Parathyroid adenoma (tissue), 2 donors: ENCODE measurements around the gene RABL6.
"Not testable (repeated sequence)": the region's sequence is repeated elsewhere in the genome, so short reads cannot be mapped to it uniquely, and the experiment has no call there.

ENCODE experiments used
- H2AFZ ChIP-seq: fragments of 300-600 bp; sonication (generic); one replicate; pipeline ENCODE4 v1.7.0; 2017; ENCODE audit warnings: antibody characterized with exemption, mild to moderate bottlenecking
- H3K27ac ChIP-seq: fragments of 300-600 bp; sonication (generic); one replicate; pipeline ENCODE4 v1.7.0; 2017
- H3K27me3 ChIP-seq: fragments of 300-600 bp; sonication (generic); one replicate; pipeline ENCODE4 v1.7.0; 2017; ENCODE audit warnings: low read length; ENCODE audit not compliant: control insufficient read depth, insufficient read depth
- H3K36me3 ChIP-seq: fragments of 300-600 bp; sonication (generic); one replicate; pipeline ENCODE4 v1.7.0; 2017; ENCODE audit warnings: low read length; ENCODE audit not compliant: control insufficient read depth, insufficient read depth
- H3K4me1 ChIP-seq: fragments of 300-600 bp; sonication (generic); one replicate; pipeline ENCODE4 v1.7.0; 2017; ENCODE audit warnings: control low read depth
- H3K4me2 ChIP-seq: fragments of 300-600 bp; sonication (generic); one replicate; pipeline ENCODE4 v1.7.0; 2017; ENCODE audit warnings: low read length
- H3K4me3 ChIP-seq: fragments of 300-600 bp; sonication (generic); one replicate; pipeline ENCODE4 v1.7.0; 2017; ENCODE audit warnings: low read depth, low read length
- H3K79me2 ChIP-seq: fragments of 300-600 bp; sonication (generic); one replicate; pipeline ENCODE4 v1.7.0; 2017; ENCODE audit warnings: control low read depth
- H3K9ac ChIP-seq: fragments of 300-600 bp; sonication (generic); one replicate; pipeline ENCODE4 v1.7.0; 2017; ENCODE audit warnings: mild to moderate bottlenecking
- H3K9me3 ChIP-seq: fragments of 300-600 bp; sonication (generic); one replicate; pipeline ENCODE4 v1.7.0; 2017; ENCODE audit warnings: low read length; ENCODE audit not compliant: control insufficient read depth
- TF ChIP-seq, protein P1 (sequence below): fragments of 300-600 bp; sonication (generic); IDR thresholded peaks from one replicate; pipeline ENCODE4 v1.7.0; 2017; ENCODE audit warnings: antibody characterized with exemption, mild to moderate bottlenecking
- donor health status: primary hyperparathyroidism.

Gene RABL6

DNA sequence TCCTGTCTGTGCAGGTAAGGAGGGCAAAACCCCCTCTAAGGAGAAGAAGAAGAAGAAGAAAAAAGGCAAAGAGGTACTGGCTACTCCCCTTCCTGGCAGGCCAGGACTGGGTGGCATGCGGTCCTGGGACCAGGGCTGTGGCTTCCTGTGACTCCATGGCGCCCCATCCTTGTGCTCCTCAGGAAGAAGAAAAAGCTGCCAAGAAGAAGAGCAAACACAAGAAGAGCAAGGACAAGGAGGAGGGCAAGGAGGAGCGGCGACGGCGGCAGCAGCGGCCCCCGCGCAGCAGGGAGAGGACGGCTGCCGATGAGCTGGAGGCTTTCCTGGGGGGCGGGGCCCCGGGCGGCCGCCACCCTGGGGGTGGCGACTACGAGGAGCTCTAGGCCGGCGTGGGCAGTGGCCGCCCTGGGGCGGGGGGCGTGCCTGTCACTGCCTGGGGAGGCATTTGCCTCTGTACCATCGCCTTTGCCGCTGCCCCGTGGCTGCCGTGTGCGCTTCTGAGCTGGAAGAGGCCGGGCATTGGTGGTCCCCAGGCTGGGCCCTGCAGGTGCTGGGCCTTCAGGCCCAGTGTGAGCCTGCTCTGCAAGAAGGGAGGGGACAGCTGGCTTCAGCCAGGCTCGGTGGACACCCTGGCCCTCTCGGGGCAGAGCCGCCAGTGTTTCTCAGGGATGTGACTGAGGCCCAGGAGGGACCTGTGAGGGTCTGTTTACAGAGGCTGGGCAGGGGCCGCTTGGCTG, 32.6 kb downstream of the RABL6 start:
- no peaks in the 10 kb centered on the region for H3K27me3 ChIP-seq
- no peak overlapping the region for H3K4me2 ChIP-seq
- no peak overlapping the region for H3K27ac ChIP-seq
- TF ChIP-seq, protein P1, sequence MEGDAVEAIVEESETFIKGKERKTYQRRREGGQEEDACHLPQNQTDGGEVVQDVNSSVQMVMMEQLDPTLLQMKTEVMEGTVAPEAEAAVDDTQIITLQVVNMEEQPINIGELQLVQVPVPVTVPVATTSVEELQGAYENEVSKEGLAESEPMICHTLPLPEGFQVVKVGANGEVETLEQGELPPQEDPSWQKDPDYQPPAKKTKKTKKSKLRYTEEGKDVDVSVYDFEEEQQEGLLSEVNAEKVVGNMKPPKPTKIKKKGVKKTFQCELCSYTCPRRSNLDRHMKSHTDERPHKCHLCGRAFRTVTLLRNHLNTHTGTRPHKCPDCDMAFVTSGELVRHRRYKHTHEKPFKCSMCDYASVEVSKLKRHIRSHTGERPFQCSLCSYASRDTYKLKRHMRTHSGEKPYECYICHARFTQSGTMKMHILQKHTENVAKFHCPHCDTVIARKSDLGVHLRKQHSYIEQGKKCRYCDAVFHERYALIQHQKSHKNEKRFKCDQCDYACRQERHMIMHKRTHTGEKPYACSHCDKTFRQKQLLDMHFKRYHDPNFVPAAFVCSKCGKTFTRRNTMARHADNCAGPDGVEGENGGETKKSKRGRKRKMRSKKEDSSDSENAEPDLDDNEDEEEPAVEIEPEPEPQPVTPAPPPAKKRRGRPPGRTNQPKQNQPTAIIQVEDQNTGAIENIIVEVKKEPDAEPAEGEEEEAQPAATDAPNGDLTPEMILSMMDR = no peak
- H3K9ac ChIP-seq = no peak overlapping the region
- H2AFZ ChIP-seq = no peak overlapping the region
- peaks cover 2% of the 10 kb centered on the region for H3K4me1 ChIP-seq
- no peaks in the 10 kb centered on the region for H3K36me3 ChIP-seq
- H3K4me3 ChIP-seq = no peak overlapping the region
- H3K79me2 ChIP-seq = no peaks in the 10 kb centered on the region
- H3K9me3 ChIP-seq = no peaks in the 10 kb centered on the region

GRCh38 chr9:136840877-136841645, 33.3 kb downstream of the RABL6 start:
- Histone ChIP-seq H3K27ac (no peak overlapping the region), H3K4me1 (peaks cover 2% of the 10 kb centered on the region), H3K9ac (no peak overlapping the region), H3K36me3 (no peaks in the 10 kb centered on the region), H3K27me3 (no peaks in the 10 kb centered on the region), H3K4me2 (peak overlapping the region; percentile 10), H3K4me3 (no peak overlapping the region), H2AFZ (no peak overlapping the region), H3K79me2 (no peaks in the 10 kb centered on the region), H3K9me3 (no peaks in the 10 kb centered on the region)
- TF ChIP-seq, protein P1 = no peak

- H3K4me2 ChIP-seq = peak overlapping the region; percentile 74
- H3K9ac ChIP-seq, H3K36me3 ChIP-seq, H3K79me2 ChIP-seq, H3K9me3 ChIP-seq, H3K27ac ChIP-seq, H3K4me1 ChIP-seq, H2AFZ ChIP-seq, H3K27me3 ChIP-seq: not testable (repeated sequence)
- peak overlapping the region; percentile 56 for H3K4me3 ChIP-seq
These were observed 34.1 kb downstream of the RABL6 start for GRCh38 chr9:136841646-136842379.

DNA sequence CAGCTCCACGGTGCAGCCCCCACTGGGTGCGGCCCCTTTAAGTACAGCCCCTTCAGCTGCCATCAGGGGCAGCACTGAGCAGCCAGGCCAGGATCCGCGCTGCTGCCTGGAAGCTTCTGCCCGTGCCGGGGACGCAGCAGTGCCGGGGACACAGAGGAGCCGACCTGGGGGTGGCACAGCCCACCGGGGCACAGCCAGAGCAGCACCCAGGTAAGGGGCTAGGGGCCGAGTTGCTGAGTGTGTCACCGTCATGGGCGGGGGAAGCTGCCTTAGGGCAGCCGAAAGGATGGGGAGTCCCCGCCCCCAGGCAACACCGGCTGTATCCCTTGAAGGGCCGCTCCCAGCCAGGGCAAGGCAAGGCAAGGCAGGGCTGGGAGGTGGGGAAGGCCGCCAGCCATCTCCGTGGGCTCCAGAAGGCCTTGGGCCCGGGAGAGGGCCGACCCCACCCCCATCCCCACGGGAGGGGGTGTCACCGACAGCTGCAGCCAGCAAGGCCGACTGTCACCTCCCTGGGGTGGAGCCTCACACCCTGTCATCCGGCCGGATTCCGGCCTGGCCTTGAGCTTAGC, 34.7 kb downstream of the RABL6 start, which contains the start of gene AJM1:
Gene AJM1, plus strand, starts transcription at position 99 of the 569 bp plus-strand sequence. CDS start 1,937 bp downstream, outside the sequence.
- peak within 1 kb of the TSS; percentile 74 for H3K4me2 ChIP-seq
- TF ChIP-seq, protein P1 = peak; percentile 79
- peak within 1 kb of the TSS; percentile 32 for H3K27ac ChIP-seq
- H3K4me3 ChIP-seq = peak within 1 kb of the TSS; percentile 56
- H3K27me3 ChIP-seq, H3K79me2 ChIP-seq, H3K4me1 ChIP-seq, H3K9me3 ChIP-seq, H3K9ac ChIP-seq, H3K36me3 ChIP-seq: not testable (repeated sequence)
- peak within 1 kb of the TSS; percentile 68 for H2AFZ ChIP-seq

DNA sequence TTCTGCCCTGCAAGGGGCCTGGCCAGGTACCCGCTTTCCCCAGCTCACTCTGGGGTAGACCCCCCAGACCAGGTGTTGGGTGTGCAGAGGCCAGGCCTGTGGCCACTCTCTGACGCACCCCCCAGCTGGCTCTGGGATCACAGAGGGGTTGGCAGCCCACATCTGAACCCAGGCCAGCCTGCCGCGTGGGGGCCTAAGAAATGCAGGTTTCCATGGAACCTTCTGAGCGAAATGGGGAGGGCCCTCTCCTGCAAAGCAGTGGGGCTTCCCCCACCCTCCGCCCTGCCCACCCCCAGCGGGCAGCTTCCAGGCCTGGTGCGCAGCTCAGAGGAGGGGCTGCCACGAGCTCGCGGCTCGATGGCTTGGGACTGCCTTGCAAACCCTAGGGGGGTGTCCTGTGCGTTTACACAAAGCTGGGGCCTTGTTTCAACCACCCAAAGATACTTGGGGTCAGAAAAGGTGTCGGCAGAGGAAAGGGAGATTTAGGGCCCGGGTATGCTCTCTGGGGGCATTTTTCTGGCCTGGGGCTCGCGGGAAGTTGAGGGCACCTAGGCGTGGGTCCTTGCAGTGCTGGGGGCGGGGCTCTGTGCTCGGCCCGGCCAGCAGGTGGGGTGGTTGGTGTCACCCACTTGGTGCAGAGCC, 35.5 kb downstream of the RABL6 start:
- H3K27me3 ChIP-seq, H3K4me3 ChIP-seq, H3K9ac ChIP-seq, H3K79me2 ChIP-seq, H3K36me3 ChIP-seq, H2AFZ ChIP-seq, H3K9me3 ChIP-seq, H3K27ac ChIP-seq, H3K4me1 ChIP-seq: not testable (repeated sequence)
- H3K4me2 ChIP-seq = peak overlapping the region; percentile 38
